IPS DF 4.7 (cell line): ENCODE data around the gene SLC43A3.
"Not testable (repeated sequence)": the region's sequence is repeated elsewhere in the genome, so short reads cannot be mapped to it uniquely, and the experiment has no call there.

ENCODE experiments used
- DNase-seq: peaks from one replicate; pipeline ENCODE4 v3.0.0-alpha.2; 2013; ENCODE audit warnings: low spot score; ENCODE audit errors: extremely low read depth

Gene SLC43A3

GRCh38 chr11:57380975-57381374 is 45.9 kb downstream of the SLC43A3 start, which contains the start of gene PRG3:
Gene PRG3, minus strand, starts transcription at chr11:57381150. Its CDS starts 442 bp downstream, at chr11:57380708.
- no peak for DNase-seq

GRCh38 chr11:57379732-57380131 is 47.2 kb downstream of the SLC43A3 start:
- peak; percentile 51 for DNase-seq

- DNase-seq = no peak
Measured at GRCh38 chr11:57378186-57378585, 48.7 kb downstream of the SLC43A3 start.

GRCh38 chr11:57377107-57377506 is 49.8 kb downstream of the SLC43A3 start:
- no peak for DNase-seq

- DNase-seq = no peak
Measured at GRCh38 chr11:57376095-57377090, 50.5 kb downstream of the SLC43A3 start.

GRCh38 chr11:57375490-57375889 is 51.4 kb downstream of the SLC43A3 start:
- no peak for DNase-seq

GRCh38 chr11:57374966-57375365 is 52.0 kb downstream of the SLC43A3 start:
- no peak for DNase-seq

- no peak for DNase-seq
Measured at GRCh38 chr11:57373146-57373545, 53.8 kb downstream of the SLC43A3 start.

- DNase-seq = no peak
Measured at GRCh38 chr11:57370941-57371340, 56.0 kb downstream of the SLC43A3 start.

- DNase-seq = no peak
Measured at GRCh38 chr11:57370251-57370650, 56.7 kb downstream of the SLC43A3 start.

- no peak for DNase-seq
Measured at GRCh38 chr11:57368845-57369232, 58.1 kb downstream of the SLC43A3 start.

- no peak for DNase-seq
Measured at GRCh38 chr11:57368106-57368844, 58.6 kb downstream of the SLC43A3 start.

GRCh38 chr11:57364851-57365660 is 61.9 kb downstream of the SLC43A3 start:
- DNase-seq = no peak

- no peak for DNase-seq
Measured at GRCh38 chr11:57363131-57364080, 63.5 kb downstream of the SLC43A3 start.

GRCh38 chr11:57361926-57362325 is 65.0 kb downstream of the SLC43A3 start:
- no peak for DNase-seq

- DNase-seq = not testable (repeated sequence)
Measured at GRCh38 chr11:57361420-57361819, 65.5 kb downstream of the SLC43A3 start.

- no peak for DNase-seq
Measured at GRCh38 chr11:57360991-57361390, 65.9 kb downstream of the SLC43A3 start.

- DNase-seq = no peak
Measured at GRCh38 chr11:57359896-57360690, 66.8 kb downstream of the SLC43A3 start.

GRCh38 chr11:57359396-57359795 is 67.5 kb downstream of the SLC43A3 start:
- DNase-seq = no peak
